HepG2 (cell line): ENCODE measurements around the gene FUZ. TPM values are rescaled to one million over a fixed set of nuclear protein-coding genes. Genes with fewer than 3 reads are reported as not detected.

Experiments used
- ATAC-seq: fragments of 200-7000 bp; cut with Tn5 transposase; 3 replicates; pipeline ENCODE4 v1.9.1; 2020; ENCODE audit warnings: mild to moderate bottlenecking, moderate library complexity
- BruUV-seq: library from RNA; stranded (reverse); fragments of 400-500 nt; replicated peaks from 2 replicates; lab custom pipeline; 2021; lab: Mats Ljungman, UMichigan
- CTCF ChIA-PET: fragments of 300-600 bp; formaldehyde crosslinking; extraction: SDS; loops from one replicate; lab custom pipeline; 2021; ENCODE audit warnings: low total read pairs, inconsistent platforms, low intra/inter-chr PET ratio; lab: Yijun Ruan, JAX
- POLR2A ChIA-PET: fragments of 350-600 bp; sonication (Branson Sonifier 250); formaldehyde crosslinking; loops from one replicate; lab custom pipeline; 2020; ENCODE audit warnings: antibody characterized with exemption, inconsistent platforms; lab: Yijun Ruan, JAX
- DNase-seq: peaks from one replicate; pipeline ENCODE4 v3.0.0-alpha.2; 2015; ENCODE audit warnings: low spot score
- FAIRE-seq: peaks from 3 replicates; lab custom pipeline; 2011; peaks lifted over from hg19 to GRCh38; lab: Jason Lieb, UNC
- H2AFZ ChIP-seq: one replicate; pipeline ENCODE4 v1.6.1; 2011; ENCODE audit warnings: low read length, inconsistent platforms
- H3K27ac ChIP-seq: fragments of 300-600 bp; 3 replicates; pipeline ENCODE4 v1.8.0; 2011; ENCODE audit warnings: mixed run types, mild to moderate bottlenecking, mixed read lengths, low read length, inconsistent platforms; ENCODE audit not compliant: insufficient read depth; ENCODE audit errors: extremely low read length
- H3K27me3 ChIP-seq, 2 experiments: fragments of 200-600 bp in 1 of 2; 2 replicates in 1 of 2; 3 replicates in 1 of 2; pipeline versions ENCODE4 v1.6.0 to v1.8.0; 2011; ENCODE audit warnings: low read length in 2 of 2, mild to moderate bottlenecking in 2 of 2, moderate library complexity in 2 of 2, inconsistent platforms in 1 of 2; ENCODE audit not compliant: insufficient read depth in 2 of 2, control insufficient read depth in 1 of 2
- H3K36me3 ChIP-seq, 2 experiments: fragments of 200-600 bp in 1 of 2; replicated peaks in 1 of 2; 2 replicates in 1 of 2; 3 replicates in 1 of 2; pipeline versions ENCODE4 v1.5.1 to v1.8.0; 2011; ENCODE audit warnings: low read length in 2 of 2, inconsistent platforms in 1 of 2; ENCODE audit not compliant: insufficient read depth in 2 of 2, control insufficient read depth in 1 of 2
- H3K4me1 ChIP-seq: 2 replicates; pipeline ENCODE4 v1.5.1; 2012; ENCODE audit warnings: low read length, inconsistent platforms; ENCODE audit not compliant: insufficient read depth
- H3K4me2 ChIP-seq: 2 replicates; pipeline ENCODE4 v1.6.0; 2011; ENCODE audit warnings: low read depth, low read length, inconsistent platforms
- H3K4me3 ChIP-seq, 3 experiments: fragments of 200-600 bp in 1 of 3; sonication (generic), shearing (Covaris generic) in 1 of 3; replicated peaks in 1 of 3; 2 replicates each; pipeline ENCODE4 v1.5.1; 2011 to 2016; ENCODE audit warnings: low read length in 3 of 3, inconsistent platforms in 2 of 3, low read depth in 2 of 3, mild to moderate bottlenecking in 2 of 3, control low read depth in 1 of 3, mixed read lengths in 1 of 3; ENCODE audit not compliant: insufficient read depth in 1 of 3
- H3K79me2 ChIP-seq: one replicate; pipeline ENCODE4 v1.6.1; 2011; ENCODE audit warnings: low read length, inconsistent platforms; ENCODE audit not compliant: insufficient read depth
- H3K9ac ChIP-seq: 2 replicates; pipeline ENCODE4 v1.6.0; 2011; ENCODE audit warnings: mild to moderate bottlenecking, low read depth, low read length, inconsistent platforms; ENCODE audit not compliant: insufficient read depth
- H3K9me3 ChIP-seq: 2 replicates; pipeline ENCODE4 v1.5.1; 2012; ENCODE audit warnings: mild to moderate bottlenecking, low read length
- H4K20me1 ChIP-seq: 2 replicates; pipeline ENCODE4 v1.6.0; 2011; ENCODE audit warnings: inconsistent platforms, mild to moderate bottlenecking, low read length, moderate library complexity; ENCODE audit not compliant: insufficient read depth
- DNMT3B ChIP-seq: conservative IDR thresholded peaks from 2 replicates; pipeline ENCODE4 v1.6.1; 2016; ENCODE audit warnings: missing biosample characterization, control low read depth
- HOXA5 ChIP-seq: sonication (generic); formaldehyde crosslinking; IDR thresholded peaks from 2 replicates; pipeline ENCODE4 v1.4.0; 2020; ENCODE audit warnings: missing genetic modification reagents
- MATR3 ChIP-seq: sonication (generic); formaldehyde crosslinking; IDR thresholded peaks from 2 replicates; pipeline ENCODE4 v1.4.0; 2020; ENCODE audit warnings: missing genetic modification reagents
- MED13 ChIP-seq: sonication (generic); formaldehyde crosslinking; IDR thresholded peaks from 2 replicates; pipeline ENCODE4 v1.5.0; 2020; ENCODE audit warnings: missing genetic modification reagents
- PAWR ChIP-seq: sonication (generic); formaldehyde crosslinking; IDR thresholded peaks from 2 replicates; pipeline ENCODE4 v1.4.0; 2020; ENCODE audit warnings: missing genetic modification reagents, mild to moderate bottlenecking, borderline replicate concordance
- SNRNP70 ChIP-seq: fragments of 200-400 bp; formaldehyde crosslinking; IDR thresholded peaks from 2 replicates; pipeline ENCODE4 v1.6.1; 2017; ENCODE audit warnings: mild to moderate bottlenecking, low read depth, low read length, moderate library complexity
- ZNF460 ChIP-seq: sonication (generic); formaldehyde crosslinking; IDR thresholded peaks from 2 replicates; pipeline ENCODE4 v1.5.1; 2020; ENCODE audit warnings: missing genetic modification reagents, mild to moderate bottlenecking, borderline replicate concordance
- ZNF546 ChIP-seq: sonication (generic); formaldehyde crosslinking; conservative IDR thresholded peaks from 2 replicates; pipeline ENCODE4 v1.8.1; 2023; ENCODE audit warnings: mild to moderate bottlenecking, missing genetic modification reagents
- ZNF550 ChIP-seq: sonication (generic); formaldehyde crosslinking; IDR thresholded peaks from 2 replicates; pipeline ENCODE4 v1.4.0; 2020; ENCODE audit warnings: mild to moderate bottlenecking, missing genetic modification reagents, borderline replicate concordance
- ZNF558 ChIP-seq: sonication (generic); formaldehyde crosslinking; IDR thresholded peaks from 2 replicates; pipeline ENCODE4 v1.9.0; 2022; ENCODE audit warnings: mild to moderate bottlenecking, missing genetic modification reagents, borderline replicate concordance
- ZNF629 ChIP-seq: sonication (generic); formaldehyde crosslinking; conservative IDR thresholded peaks from 2 replicates; pipeline ENCODE4 v1.5.0; 2020; ENCODE audit warnings: missing genetic modification reagents
- ZNF775 ChIP-seq: sonication (generic); formaldehyde crosslinking; IDR thresholded peaks from 2 replicates; pipeline ENCODE4 v1.4.0; 2020; ENCODE audit warnings: missing genetic modification reagents, mild to moderate bottlenecking, moderate library complexity, borderline replicate concordance
- ZNF776 ChIP-seq: sonication (generic); formaldehyde crosslinking; IDR thresholded peaks from 2 replicates; pipeline ENCODE4 v1.4.0; 2020; ENCODE audit warnings: mild to moderate bottlenecking, missing genetic modification reagents
- ZSCAN12 ChIP-seq: sonication (generic); formaldehyde crosslinking; IDR thresholded peaks from 2 replicates; pipeline ENCODE4 v1.9.0; 2021; ENCODE audit warnings: mild to moderate bottlenecking, missing genetic modification reagents
- WGBS: methylation state at CpG from one replicate; pipeline ENCODE4 v1.1.6; 2017; ENCODE audit warnings: low lambda C conversion rate; 5-methylcytosine and 5-hydroxymethylcytosine counted together
- in situ Hi-C: cut with HindIII; loops from 2 replicates; pipeline ENCODE4 v1.10.0; 2017; ENCODE audit warnings: low pct_unique_long_range_greater_than_20kb; ENCODE audit not compliant: extremely low pct_ligation_motif_present
- intact Hi-C: fragments of 100-400 bp; cut with micrococcal nuclease; formaldehyde crosslinking; loops from one replicate; pipeline ENCODE4 v1.10.0; 2022; ENCODE audit not compliant: unreplicated experiment
- polyA plus RNA-seq, 8 experiments: library from polyadenylated mRNA; depleted of rRNA in 3 of 8; stranded (reverse) in 7 of 8; unstranded in 1 of 8; fragments of >200 nt; fragmentation: Illumina TruSeq in 4 of 8; extraction: Trizol in 4 of 8; gene quantifications; 2 replicates each; pipeline versions ENCODE4 v1.2.1 to v1.2.3, GENCODE V29; 2011 to 2016; ENCODE audit warnings: low read depth in 4 of 8, missing spikeins in 1 of 8, mixed read lengths in 1 of 8; ENCODE audit not compliant: insufficient read depth in 1 of 8
- total RNA-seq, 5 experiments: library from RNA; depleted of rRNA; stranded (reverse); fragments of >200 nt; fragmentation: Illumina TruSeq; extraction: Trizol; gene quantifications; 2 replicates each; pipeline ENCODE4 v1.2.3, GENCODE V29; 2016; ENCODE audit warnings: low read depth in 1 of 5
- TF ChIP-seq, protein P1 (sequence below): sonication (generic); formaldehyde crosslinking; IDR thresholded peaks from 2 replicates; pipeline ENCODE4 v1.4.0; 2020; ENCODE audit warnings: missing genetic modification reagents, borderline replicate concordance

Gene FUZ
- total and polyA plus RNA-seq, 2 of the 13 experiments (the other 11 are each of a cell fraction or from before 2014, with no cell fraction given) = 0.08 TPM; not detected in 1

GRCh38 chr19:49807904-49808675 lies 5.0 kb downstream of the FUZ start:
- Histone ChIP-seq H3K27ac (no peak overlapping the region), H3K9ac (no peak overlapping the region)
- no peak for ATAC-seq

DNA sequence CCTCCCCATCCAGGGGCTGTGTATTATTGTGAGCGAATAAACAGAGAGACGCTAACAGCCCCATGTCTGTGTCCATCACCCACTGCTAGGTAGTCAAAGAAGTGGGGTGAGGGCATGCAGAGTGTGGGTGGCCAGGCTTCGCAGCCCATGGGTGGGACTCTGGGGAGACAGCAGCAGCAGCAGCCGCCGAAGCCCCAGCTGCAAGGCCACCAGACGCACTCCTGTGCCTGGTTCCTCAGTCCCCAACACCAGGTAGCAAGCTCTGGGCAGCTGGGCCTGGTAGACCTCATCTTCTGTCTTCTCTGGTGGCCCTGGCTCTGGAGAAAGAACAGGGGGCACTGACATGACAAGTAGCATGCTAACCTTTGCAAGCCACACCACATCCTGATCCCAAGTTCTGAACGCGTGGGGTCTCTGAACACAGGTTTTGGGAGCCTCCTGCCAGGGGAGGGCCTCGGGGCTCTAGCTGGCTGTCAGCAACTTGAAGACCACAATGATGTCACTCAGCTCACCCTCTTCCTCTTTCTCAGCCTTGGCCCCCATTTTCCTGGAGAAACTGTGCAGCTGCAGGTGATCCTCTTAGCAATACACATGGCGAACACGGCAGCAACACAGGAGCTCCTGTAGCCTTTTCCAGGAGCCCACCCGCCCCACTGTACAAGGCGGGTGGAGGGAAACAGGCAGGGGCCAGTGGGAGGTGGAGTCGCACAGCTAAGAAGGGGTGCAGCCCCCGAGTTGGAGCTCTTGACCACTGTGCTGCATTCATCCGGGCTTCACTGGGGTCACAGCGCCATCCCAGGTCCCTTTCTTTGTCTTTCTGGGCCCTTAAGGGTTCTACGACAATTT lies 5.8 kb downstream of the FUZ start:
- whole genome bisulfite sequencing = 91% methylated on average over 13 of the region's 18 CpGs
- intact Hi-C loops = no loop called here
- BruUV-seq = no TSS peak

More at GRCh38 chr19:49807904-49808675, 5.0 kb downstream of the FUZ start:
- no peak overlapping the region for H3K4me3 ChIP-seq
- FAIRE-seq (no peak), DNase-seq (no peak)
- ChIA-PET POLR2A (interaction anchor here (0.6 to 0.9 kb wide), 3 partner anchors 36 to 228 kb away, joined by 3 to 4 read pairs (median 3); partner anchors contain the start of genes NOSIP and PNKP), CTCF (no interaction called here)
- BruUV-seq = no TSS peak
- no peak overlapping the region for H2AFZ ChIP-seq
- in situ Hi-C loops (no loop called here), intact Hi-C loops (no loop called here)
- H4K20me1 ChIP-seq = no peaks in the 10 kb centered on the region
- H3K4me2 ChIP-seq = no peak overlapping the region; the same call in 1 of the 2 replicates
- H3K9me3 ChIP-seq = no peaks in the 10 kb centered on the region
- TF ChIP-seq ZNF550 (CRISPR knock-in tag) = no peak
- TF ChIP-seq ZNF629 (CRISPR knock-in tag) = peak; percentile 73
- H3K4me1 ChIP-seq = peaks cover 14% of the 10 kb centered on the region
- no peaks in the 10 kb centered on the region for H3K79me2 ChIP-seq
- H3K36me3 ChIP-seq = peaks cover 1 to 8% of the 10 kb centered on the region in 2 experiments; a peak in 2 of 5 replicates
- 92% methylated on average over 17 of the region's 20 CpGs for WGBS
- no peaks in the 10 kb centered on the region for H3K27me3 ChIP-seq

More for the DNA sequence above, 5.8 kb downstream of the FUZ start:
- Histone ChIP-seq H3K27ac (no peak overlapping the region), H3K9me3 (no peaks in the 10 kb centered on the region), H3K36me3 (peaks cover 3 to 14% of the 10 kb centered on the region in 2 experiments; a peak in 2 of 5 replicates), H2AFZ (no peak overlapping the region), H3K4me3 (no peak overlapping the region), H3K4me1 (peaks cover 14% of the 10 kb centered on the region), H3K79me2 (no peaks in the 10 kb centered on the region), H3K4me2 (no peak overlapping the region), H3K9ac (no peak overlapping the region), H4K20me1 (no peaks in the 10 kb centered on the region), H3K27me3 (no peaks in the 10 kb centered on the region)
- FAIRE-seq = no peak
- TF ChIP-seq SNRNP70 (no peak), ZNF558 (CRISPR knock-in tag) (no peak), ZSCAN12 (CRISPR knock-in tag) (no peak), HOXA5 (CRISPR knock-in tag) (no peak), ZNF546 (CRISPR knock-in tag) (no peak), PAWR (CRISPR knock-in tag) (no peak), ZNF776 (no peak), DNMT3B (CRISPR knock-in tag) (no peak), MED13 (CRISPR knock-in tag) (no peak), MATR3 (no peak), ZNF460 (no peak), ZNF775 (CRISPR knock-in tag) (no peak)
- TF ChIP-seq, protein P1, sequence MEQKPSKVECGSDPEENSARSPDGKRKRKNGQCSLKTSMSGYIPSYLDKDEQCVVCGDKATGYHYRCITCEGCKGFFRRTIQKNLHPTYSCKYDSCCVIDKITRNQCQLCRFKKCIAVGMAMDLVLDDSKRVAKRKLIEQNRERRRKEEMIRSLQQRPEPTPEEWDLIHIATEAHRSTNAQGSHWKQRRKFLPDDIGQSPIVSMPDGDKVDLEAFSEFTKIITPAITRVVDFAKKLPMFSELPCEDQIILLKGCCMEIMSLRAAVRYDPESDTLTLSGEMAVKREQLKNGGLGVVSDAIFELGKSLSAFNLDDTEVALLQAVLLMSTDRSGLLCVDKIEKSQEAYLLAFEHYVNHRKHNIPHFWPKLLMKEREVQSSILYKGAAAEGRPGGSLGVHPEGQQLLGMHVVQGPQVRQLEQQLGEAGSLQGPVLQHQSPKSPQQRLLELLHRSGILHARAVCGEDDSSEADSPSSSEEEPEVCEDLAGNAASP = no peak
- DNase-seq = no peak
- in situ Hi-C loops = no loop called here
- CTCF ChIA-PET = no interaction called here
- no peak for ATAC-seq
- POLR2A ChIA-PET = interaction anchor here (0.8 kb wide), 1 partner anchor 61 kb away, joined by 3 read pairs; the partner anchor contains the start of gene PNKP
